ENCODE data around the gene CYP26C1.

CYP26C1 gene, protein sequence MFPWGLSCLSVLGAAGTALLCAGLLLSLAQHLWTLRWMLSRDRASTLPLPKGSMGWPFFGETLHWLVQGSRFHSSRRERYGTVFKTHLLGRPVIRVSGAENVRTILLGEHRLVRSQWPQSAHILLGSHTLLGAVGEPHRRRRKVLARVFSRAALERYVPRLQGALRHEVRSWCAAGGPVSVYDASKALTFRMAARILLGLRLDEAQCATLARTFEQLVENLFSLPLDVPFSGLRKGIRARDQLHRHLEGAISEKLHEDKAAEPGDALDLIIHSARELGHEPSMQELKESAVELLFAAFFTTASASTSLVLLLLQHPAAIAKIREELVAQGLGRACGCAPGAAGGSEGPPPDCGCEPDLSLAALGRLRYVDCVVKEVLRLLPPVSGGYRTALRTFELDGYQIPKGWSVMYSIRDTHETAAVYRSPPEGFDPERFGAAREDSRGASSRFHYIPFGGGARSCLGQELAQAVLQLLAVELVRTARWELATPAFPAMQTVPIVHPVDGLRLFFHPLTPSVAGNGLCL

DNA sequence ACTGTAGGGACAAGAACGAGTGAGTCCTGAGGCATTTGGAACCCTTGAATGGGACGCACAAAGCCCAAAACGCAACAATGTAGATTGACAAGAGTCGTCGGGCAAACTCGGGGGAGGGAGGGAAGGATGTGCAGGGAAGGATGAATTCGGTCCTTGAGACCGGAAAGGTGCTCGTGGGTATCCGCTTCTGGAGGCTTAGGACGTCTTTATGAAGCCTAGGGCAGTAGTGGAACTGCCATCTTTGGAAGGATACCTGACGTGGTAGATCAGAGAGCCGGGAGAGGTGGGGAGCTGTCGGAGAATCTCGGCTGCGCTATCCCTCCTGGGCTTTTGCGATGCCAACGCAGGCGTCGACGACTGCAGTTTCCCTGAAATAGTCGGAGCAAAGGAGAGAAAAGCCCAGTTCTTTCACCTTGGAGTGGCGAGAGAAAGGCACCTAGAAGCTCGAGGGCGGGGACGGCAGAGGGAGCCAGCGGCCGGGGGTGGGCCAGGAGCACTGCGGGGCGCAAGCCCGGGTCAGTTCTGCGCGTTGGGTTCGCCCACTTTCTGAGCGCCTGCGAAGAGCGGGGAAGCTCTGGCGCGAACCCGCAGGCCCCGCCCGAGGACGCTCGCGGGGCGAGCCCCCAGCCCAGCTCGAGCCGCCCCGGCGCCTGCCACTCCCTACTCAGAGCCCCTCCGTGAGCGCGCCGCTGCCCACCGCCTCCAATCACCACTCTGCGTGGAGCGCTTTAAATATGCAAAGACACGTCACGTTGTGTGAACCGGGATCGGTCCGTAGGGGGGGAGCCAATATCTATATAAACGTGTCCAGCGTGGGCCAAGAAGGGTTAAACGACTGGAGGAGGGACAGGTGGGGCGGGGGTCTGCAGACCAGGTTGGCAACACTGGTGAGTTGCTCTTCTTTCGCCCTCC lies at the start of gene CYP26C1:
CYP26C1 (plus strand) TSS at position 824 of the 912 bp plus-strand sequence. CDS start 466 bp downstream, outside the sequence.
- DNase-seq (ENCODE audit: low read depth), result no peak

DNA sequence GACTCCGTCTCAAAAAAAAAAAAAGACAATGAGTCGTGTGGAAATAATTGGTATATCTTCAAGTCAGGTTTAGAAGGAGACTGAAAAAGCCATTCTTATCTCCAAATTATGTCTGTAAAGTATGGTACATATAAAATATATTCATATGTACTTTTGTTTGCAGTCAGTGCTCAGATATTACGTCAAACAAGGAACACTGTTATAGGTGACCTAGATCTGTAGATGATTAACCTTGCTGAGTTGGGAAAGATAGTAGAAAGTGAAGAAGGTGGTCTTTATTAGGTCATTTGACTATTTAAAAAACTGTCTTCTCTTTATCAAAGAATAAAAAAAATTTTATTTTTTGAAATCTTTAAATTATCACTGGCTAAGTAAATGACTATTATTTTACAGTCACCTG lies 44.9 kb upstream of the CYP26C1 start:
- DNase-seq (ENCODE audit: low read depth), result no peak

GRCh38 chr10:93023013-93023650 lies 37.5 kb upstream of the CYP26C1 start:
- DNase-seq (ENCODE audit: low read depth), result no peak

GRCh38 chr10:93026072-93026471 lies 34.5 kb upstream of the CYP26C1 start:
- no peak for DNase-seq (ENCODE audit: low read depth)

DNA sequence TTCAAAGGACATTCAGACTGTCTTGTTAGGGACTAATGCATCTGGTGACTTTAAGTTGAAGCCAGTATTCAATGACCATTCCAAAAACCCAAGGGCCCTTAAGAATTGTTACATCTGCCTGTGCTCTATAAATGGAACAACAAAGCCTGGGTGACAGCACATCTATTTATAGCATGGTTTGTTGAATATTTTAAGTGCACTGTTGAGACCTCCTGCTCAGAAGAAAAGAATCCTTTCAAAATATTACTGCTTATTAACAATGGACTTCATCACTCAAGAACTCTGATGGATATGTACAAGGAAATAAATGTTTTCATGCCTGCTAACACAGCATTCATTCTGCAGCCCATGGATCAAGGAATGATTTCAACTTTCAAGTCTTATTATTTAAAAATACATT lies 33.1 kb upstream of the CYP26C1 start:
- DNase-seq (ENCODE audit: low read depth), result no peak

- peak; percentile 77 for DNase-seq (ENCODE audit: low read depth)
Observed at GRCh38 chr10:93028883-93029282, 31.7 kb upstream of the CYP26C1 start.

- DNase-seq (ENCODE audit: low read depth), result peak; percentile 82
Observed at GRCh38 chr10:93030409-93030808, 30.2 kb upstream of the CYP26C1 start.

- no peak for DNase-seq (ENCODE audit: low read depth)
Observed at GRCh38 chr10:93032105-93032808, 28.3 kb upstream of the CYP26C1 start.

DNA sequence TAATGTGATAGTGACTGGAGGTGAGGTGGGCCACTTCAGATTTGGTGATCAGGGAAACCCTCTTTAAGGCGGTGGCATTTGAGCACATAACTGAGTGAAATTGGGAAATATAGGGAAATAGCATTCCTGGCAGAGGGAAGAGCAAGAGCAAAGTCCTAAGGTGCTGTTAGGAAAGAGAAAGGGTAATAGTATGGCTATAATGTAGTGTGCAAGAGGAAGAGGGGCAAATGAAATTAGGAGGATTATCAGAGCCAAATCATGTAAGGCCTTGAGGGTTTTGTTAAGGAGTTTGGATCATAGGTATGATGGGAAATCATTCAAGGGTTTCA lies 27.8 kb upstream of the CYP26C1 start:
- DNase-seq (ENCODE audit: low read depth), result no peak

DNA sequence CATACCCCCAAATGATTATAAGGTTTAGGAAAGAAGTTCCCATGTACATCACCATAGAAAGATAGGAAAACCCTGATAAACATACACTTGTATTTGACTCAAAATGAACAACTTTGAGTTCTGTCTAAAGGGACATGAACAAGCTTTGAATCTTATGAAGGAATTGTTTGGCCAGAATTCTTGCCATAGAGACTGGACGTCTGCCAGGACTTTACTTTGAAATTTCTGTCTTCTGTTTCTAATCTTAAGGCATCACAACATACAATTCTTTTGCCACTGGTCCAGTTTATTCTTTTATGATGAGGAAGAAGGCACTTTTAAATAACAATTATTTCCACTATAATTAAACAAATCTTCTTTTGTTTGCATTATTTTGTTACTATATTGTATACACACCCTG lies 26.2 kb upstream of the CYP26C1 start:
- no peak for DNase-seq (ENCODE audit: low read depth)

GRCh38 chr10:93039110-93039509 lies 21.5 kb upstream of the CYP26C1 start:
- DNase-seq (ENCODE audit: low read depth), result no peak

- peak; percentile 60 for DNase-seq (ENCODE audit: low read depth)
Observed at GRCh38 chr10:93039721-93040120, 20.9 kb upstream of the CYP26C1 start.

GRCh38 chr10:93054486-93054885 lies 6.1 kb upstream of the CYP26C1 start:
- DNase-seq (ENCODE audit: low read depth), result no peak

DNA sequence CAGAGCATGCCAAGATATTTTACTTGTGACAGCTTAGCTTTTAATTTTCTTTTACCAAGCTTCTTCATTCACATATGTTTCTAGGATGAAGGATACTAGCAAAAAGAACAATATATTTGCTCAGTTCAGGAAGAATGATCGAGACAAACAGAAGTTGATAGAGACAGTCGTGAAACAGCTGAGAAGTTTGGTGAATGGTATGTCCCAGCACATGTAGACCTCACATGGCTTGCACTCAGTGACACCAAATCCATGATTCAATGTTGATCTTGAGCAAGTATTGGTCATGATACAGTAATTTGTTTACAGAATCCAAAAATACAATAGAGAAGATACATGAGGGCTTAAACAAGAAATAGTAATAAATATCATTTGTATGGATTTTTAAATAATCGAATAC lies 2.5 kb upstream of the CYP26C1 start:
- DNase-seq (ENCODE audit: low read depth), result peak; percentile 33

DNA sequence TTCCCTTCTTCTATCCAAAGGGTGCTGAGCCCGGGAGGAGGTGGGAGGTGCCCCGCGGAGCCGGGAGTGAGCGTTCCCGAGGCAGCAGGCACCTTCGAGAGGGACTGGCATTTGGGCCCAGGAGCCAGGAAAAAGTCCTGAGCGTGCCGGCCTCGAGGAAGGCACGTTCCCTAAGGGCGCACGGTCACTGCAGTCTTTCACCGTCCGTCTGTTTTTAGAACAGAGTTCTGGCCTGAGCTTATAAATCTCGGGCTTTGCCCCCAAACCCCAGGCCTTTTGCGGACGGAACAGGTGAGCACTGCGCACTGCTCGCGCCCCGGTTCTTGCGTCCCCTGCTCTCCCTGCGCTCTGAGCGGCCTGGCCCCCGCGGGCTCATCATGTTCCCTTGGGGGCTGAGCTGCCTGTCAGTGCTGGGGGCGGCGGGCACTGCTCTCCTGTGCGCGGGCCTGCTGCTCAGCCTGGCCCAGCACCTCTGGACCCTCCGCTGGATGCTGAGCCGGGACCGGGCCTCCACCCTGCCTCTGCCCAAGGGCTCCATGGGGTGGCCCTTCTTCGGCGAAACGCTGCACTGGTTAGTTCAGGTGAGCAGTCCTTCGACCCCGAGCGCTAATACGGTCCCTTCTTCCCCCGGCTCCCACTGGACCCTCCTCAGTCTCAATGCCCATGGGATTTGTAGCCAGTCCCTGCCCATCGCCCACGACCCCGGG lies 442 bp downstream of the CYP26C1 start:
- DNase-seq (ENCODE audit: low read depth), result peak; percentile 17

- no peak for DNase-seq (ENCODE audit: low read depth)
Observed at GRCh38 chr10:93061594-93062513, 1.3 kb downstream of the CYP26C1 start.

DNA sequence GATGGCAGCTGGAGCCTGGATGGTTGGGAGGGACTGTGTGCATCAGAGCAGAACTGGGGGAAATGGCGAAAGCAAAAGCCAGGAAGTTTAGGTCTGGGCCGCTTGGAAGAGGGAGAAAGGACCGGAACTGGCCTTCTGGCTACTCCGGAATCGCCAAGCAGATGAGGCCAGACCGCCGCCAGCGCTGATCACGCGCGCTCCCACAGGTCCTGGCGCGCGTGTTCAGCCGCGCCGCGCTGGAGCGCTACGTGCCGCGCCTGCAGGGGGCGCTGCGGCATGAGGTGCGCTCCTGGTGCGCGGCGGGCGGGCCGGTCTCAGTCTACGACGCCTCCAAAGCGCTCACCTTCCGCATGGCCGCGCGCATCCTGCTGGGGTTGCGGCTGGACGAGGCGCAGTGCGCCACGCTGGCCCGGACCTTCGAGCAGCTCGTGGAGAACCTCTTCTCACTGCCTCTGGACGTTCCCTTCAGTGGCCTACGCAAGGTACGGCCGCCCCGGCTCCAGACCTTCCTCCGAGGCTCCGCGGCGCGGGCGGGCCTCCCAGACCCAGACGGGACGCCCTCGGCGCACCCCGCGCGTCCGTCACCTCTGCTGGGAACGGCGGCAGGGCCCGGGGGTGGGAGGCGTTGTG lies 2.0 kb downstream of the CYP26C1 start:
- DNase-seq (ENCODE audit: low read depth), result peak; percentile 53

DNA sequence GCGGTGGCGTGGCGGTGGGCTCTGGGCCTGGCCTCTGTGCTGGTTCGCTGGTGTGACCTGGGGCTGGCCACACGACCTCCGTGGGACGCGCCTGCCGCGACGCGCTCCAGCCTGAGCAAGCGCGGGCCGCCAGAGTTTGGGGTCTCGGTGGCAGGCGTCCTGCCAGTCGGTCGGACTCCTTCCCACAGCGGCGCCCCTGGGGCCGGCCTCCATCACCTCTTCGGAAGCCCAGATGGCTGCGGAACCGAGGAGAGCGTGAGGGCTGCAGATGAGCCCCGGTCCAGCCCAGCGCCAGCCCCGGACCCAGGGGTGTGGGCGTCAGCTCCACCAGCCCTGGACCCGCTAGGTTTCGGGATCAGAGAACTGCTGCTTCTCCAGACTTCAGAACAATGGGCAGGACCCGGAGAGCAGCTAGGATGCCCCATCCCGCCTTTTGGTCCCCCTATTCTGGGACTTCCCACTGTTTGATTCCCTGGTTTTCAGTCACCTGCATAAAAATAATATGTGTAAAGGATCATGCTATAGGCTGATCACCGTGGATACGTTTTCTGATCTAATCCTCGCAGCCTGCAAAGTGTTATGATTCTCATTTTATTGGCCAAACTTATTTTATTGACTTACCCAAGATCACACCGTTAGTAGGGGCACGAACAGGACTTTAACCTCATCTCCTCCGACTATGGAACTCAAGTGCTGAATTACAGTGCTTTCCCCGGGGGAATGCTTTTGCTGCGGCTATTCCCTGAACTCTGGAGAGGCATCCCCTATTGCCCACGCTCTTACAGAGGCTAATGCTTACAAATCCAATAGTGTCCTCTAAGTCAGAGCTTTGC lies 2.8 kb downstream of the CYP26C1 start:
- peak; percentile 23 for DNase-seq (ENCODE audit: low read depth)

Measured in ELR (cell line).